GM13976 (cell line): ENCODE data around the gene SAPCD2.

Source experiments
- DNase-seq: peaks from one replicate; pipeline ENCODE4 v3.0.0; 2012; ENCODE audit warnings: low spot score
- CTCF ChIP-seq: IDR thresholded peaks from 2 replicates; pipeline ENCODE4 v1.5.1; 2012; ENCODE audit warnings: borderline replicate concordance, mild to moderate bottlenecking; ENCODE audit not compliant: insufficient read depth; ENCODE audit errors: extremely low read depth, missing control alignments, control extremely low read depth
- in situ Hi-C: fragments of 300-500 bp; cut with MboI; formaldehyde crosslinking; loops from one replicate; pipeline ENCODE4 v1.12.0; 2022; ENCODE audit warnings: low sequenced_read_pairs, mixed read lengths, inconsistent platforms; ENCODE audit not compliant: unreplicated experiment

Gene SAPCD2

GRCh38 chr9:137069508-137070091, 757 bp downstream of the SAPCD2 start:
- peak; percentile 44 for DNase-seq
- no peak for TF ChIP-seq CTCF
- in situ Hi-C loops, result no loop called here

- in situ Hi-C loops, result no loop called here
These were observed 1.5 kb downstream of the SAPCD2 start for GRCh38 chr9:137068539-137069507.

GRCh38 chr9:137067860-137068538, 2.4 kb downstream of the SAPCD2 start:
- in situ Hi-C loops, result no loop called here
- peak; percentile 90 for DNase-seq
- peak; percentile 76 for TF ChIP-seq CTCF

More at GRCh38 chr9:137068539-137069507, 1.5 kb downstream of the SAPCD2 start:
- no peak for TF ChIP-seq CTCF
- no peak for DNase-seq

- in situ Hi-C loops, result no loop called here
- no peak for DNase-seq
- no peak for TF ChIP-seq CTCF
These were observed 4.1 kb downstream of the SAPCD2 start for GRCh38 chr9:137066096-137066861.

- no peak for TF ChIP-seq CTCF
- DNase-seq, result no peak
- in situ Hi-C loops, result no loop called here
These were observed 4.9 kb downstream of the SAPCD2 start for GRCh38 chr9:137065336-137065967.
